ENCODE results near the gene APOBEC2.

Gene APOBEC2

GRCh38 chr6:41054511-41054910 is 1.5 kb downstream of the APOBEC2 start:
- no peak for TF ChIP-seq CTCF (conservative IDR thresholded peaks at IDR 0.05)
- H3K27ac ChIP-seq: no peak overlapping the region

GRCh38 chr6:41055149-41055548 is 2.1 kb downstream of the APOBEC2 start:
- no peak for TF ChIP-seq CTCF (conservative IDR thresholded peaks at IDR 0.05)

GRCh38 chr6:41056768-41057490 is 3.9 kb downstream of the APOBEC2 start:
- TF ChIP-seq CTCF (conservative IDR thresholded peaks at IDR 0.05): no peak
- no peak overlapping the region for H3K27ac ChIP-seq

More at GRCh38 chr6:41055149-41055548, 2.1 kb downstream of the APOBEC2 start:
- H3K27ac ChIP-seq: no peak overlapping the region

GRCh38 chr6:41058783-41059181 is 5.8 kb downstream of the APOBEC2 start:
- TF ChIP-seq CTCF (conservative IDR thresholded peaks at IDR 0.05): no peak
- no peak overlapping the region for H3K27ac ChIP-seq

- H3K27ac ChIP-seq: no peak overlapping the region
- TF ChIP-seq CTCF (conservative IDR thresholded peaks at IDR 0.05): no peak
These were observed 6.6 kb downstream of the APOBEC2 start for GRCh38 chr6:41059556-41059955.

GRCh38 chr6:41061196-41061726 is 8.3 kb downstream of the APOBEC2 start:
- no peak overlapping the region for H3K27ac ChIP-seq
- no peak for TF ChIP-seq CTCF (conservative IDR thresholded peaks at IDR 0.05)

- no peak for TF ChIP-seq CTCF (conservative IDR thresholded peaks at IDR 0.05)
- H3K27ac ChIP-seq: no peak overlapping the region
These were observed 9.1 kb downstream of the APOBEC2 start for GRCh38 chr6:41062056-41062455.
